Tibial nerve (tissue), 3 donors: ENCODE measurements around the gene CEP20.

Experiments
- CTCF ChIP-seq, 5 experiments: fragments of 200-600 bp in 3 of 5; fragments of 450-650 bp in 2 of 5; sonication (generic) in 3 of 5; IDR thresholded peaks; one replicate each; pipeline ENCODE4 v1.5.1; 2016 to 2019; ENCODE audit warnings: antibody characterized with exemption in 5 of 5, mild to moderate bottlenecking in 3 of 5, moderate library complexity in 2 of 5
- POLR2A ChIP-seq, 2 donors: fragments of 450-650 bp; IDR thresholded peaks; one replicate each; pipeline ENCODE4 v1.6.1; 2017; ENCODE audit warnings: antibody characterized with exemption in 2 of 2, mild to moderate bottlenecking in 2 of 2, moderate library complexity in 2 of 2

- no peak for TF ChIP-seq CTCF (IDR thresholded peaks at IDR 0.05)
- TF ChIP-seq POLR2A (IDR thresholded peaks at IDR 0.05): no peak
Observed at GRCh38 chr16:15864939-15865338, 23.5 kb downstream of the CEP20 start.
